Inflammatory macrophage treated with lipopolysaccharide for 1 hour (primary cell): ENCODE results near the gene KRT83.
"Not testable (repeated sequence)": the region's sequence is repeated elsewhere in the genome, so short reads cannot be mapped to it uniquely, and the experiment has no call there.

ENCODE experiments used
- DNase-seq, 2 donors: peaks; one replicate each; pipeline ENCODE4 v3.0.0-alpha.2; 2020 to 2022

KRT83 gene

GRCh38 chr12:52352951-52353350 is 31.8 kb upstream of the KRT83 start:
- peak in 1 of 2 donors; percentile 7 for DNase-seq

GRCh38 chr12:52351196-52352059 is 30.2 kb upstream of the KRT83 start:
- DNase-seq: no peak

GRCh38 chr12:52350786-52351185 is 29.6 kb upstream of the KRT83 start:
- no peak for DNase-seq

- no peak for DNase-seq
Measured at GRCh38 chr12:52350021-52350620, 28.9 kb upstream of the KRT83 start.

GRCh38 chr12:52349196-52349595 is 28.0 kb upstream of the KRT83 start:
- no peak for DNase-seq

- no peak for DNase-seq
Measured at GRCh38 chr12:52347551-52348510, 26.6 kb upstream of the KRT83 start.

- DNase-seq: no peak
Measured at GRCh38 chr12:52347016-52347415, 25.8 kb upstream of the KRT83 start.

GRCh38 chr12:52346593-52346992 is 25.4 kb upstream of the KRT83 start:
- DNase-seq: peak; percentile 9 to 52

GRCh38 chr12:52345041-52345440 is 23.8 kb upstream of the KRT83 start:
- not testable (repeated sequence) for DNase-seq

- DNase-seq: no peak
Measured at GRCh38 chr12:52344111-52344510, 22.9 kb upstream of the KRT83 start.

GRCh38 chr12:52343550-52343949 is 22.4 kb upstream of the KRT83 start:
- no peak for DNase-seq

- DNase-seq: no peak
Measured at GRCh38 chr12:52342781-52343490, 21.7 kb upstream of the KRT83 start.

GRCh38 chr12:52341066-52341580 is 19.9 kb upstream of the KRT83 start:
- DNase-seq: no peak

GRCh38 chr12:52338241-52338960 is 17.2 kb upstream of the KRT83 start:
- DNase-seq: no peak

GRCh38 chr12:52337054-52337453 is 15.9 kb upstream of the KRT83 start:
- no peak for DNase-seq

- DNase-seq: no peak
Measured at GRCh38 chr12:52336641-52337040, 15.4 kb upstream of the KRT83 start.

- no peak for DNase-seq
Measured at GRCh38 chr12:52335598-52336262, 14.5 kb upstream of the KRT83 start.

- DNase-seq: no peak
Measured at GRCh38 chr12:52334185-52334584, 13.0 kb upstream of the KRT83 start.

GRCh38 chr12:52333321-52333720 is 12.1 kb upstream of the KRT83 start:
- no peak for DNase-seq

GRCh38 chr12:52332381-52332780 is 11.2 kb upstream of the KRT83 start:
- no peak for DNase-seq

- no peak for DNase-seq
Measured at GRCh38 chr12:52331833-52332232, 10.6 kb upstream of the KRT83 start.
